GM19468 (cell line): Measurements from ENCODE around the gene SLC12A7.

ENCODE experiments used
- ATAC-seq: cut with Tn5 transposase; IDR thresholded peaks from one replicate; pipeline ENCODE4 v1.9.1; 2021; ENCODE audit warnings: mild to moderate bottlenecking, moderate library complexity, moderate number of reproducible peaks; ENCODE audit not compliant: unreplicated experiment; ENCODE audit errors: extremely low read depth

Gene SLC12A7

GRCh38 chr5:1014781-1015221 is 97.1 kb downstream of the SLC12A7 start:
- no peak for ATAC-seq

GRCh38 chr5:1014346-1014745 is 97.5 kb downstream of the SLC12A7 start:
- ATAC-seq = no peak

- no peak for ATAC-seq
These were observed 97.9 kb downstream of the SLC12A7 start for GRCh38 chr5:1013948-1014301.

GRCh38 chr5:1013238-1013947 is 98.5 kb downstream of the SLC12A7 start:
- no peak for ATAC-seq

GRCh38 chr5:1012900-1013237 is 99.0 kb downstream of the SLC12A7 start:
- no peak for ATAC-seq

GRCh38 chr5:1012313-1012841 is 99.5 kb downstream of the SLC12A7 start:
- no peak for ATAC-seq

- ATAC-seq = no peak
These were observed 100.0 kb downstream of the SLC12A7 start for GRCh38 chr5:1011741-1012312.

GRCh38 chr5:1011226-1011631 is 100.6 kb downstream of the SLC12A7 start:
- ATAC-seq = no peak

GRCh38 chr5:1010641-1011046 is 101.2 kb downstream of the SLC12A7 start:
- ATAC-seq = no peak

GRCh38 chr5:1010181-1010510 is 101.7 kb downstream of the SLC12A7 start:
- no peak for ATAC-seq

- ATAC-seq = no peak
These were observed 102.3 kb downstream of the SLC12A7 start for GRCh38 chr5:1009359-1010180.

- ATAC-seq = no peak
These were observed 103.2 kb downstream of the SLC12A7 start, which contains the start of gene NKD2 for GRCh38 chr5:1008451-1009358. TSS of gene NKD2 (plus strand) at chr5:1008802. CDS start at chr5:1009058, 256 bp downstream.

GRCh38 chr5:1007681-1008450 is 104.0 kb downstream of the SLC12A7 start:
- ATAC-seq = no peak

- ATAC-seq = no peak
These were observed 104.6 kb downstream of the SLC12A7 start for GRCh38 chr5:1007221-1007680.

GRCh38 chr5:1006656-1007071 is 105.2 kb downstream of the SLC12A7 start:
- no peak for ATAC-seq

- ATAC-seq = no peak
These were observed 105.8 kb downstream of the SLC12A7 start for GRCh38 chr5:1005904-1006655.

- no peak for ATAC-seq
These were observed 106.5 kb downstream of the SLC12A7 start for GRCh38 chr5:1005249-1005851.
